Measurements from ENCODE around the gene MED9.
"Not testable (repeated sequence)": the region's sequence is repeated elsewhere in the genome, so short reads cannot be mapped to it uniquely, and the experiment has no call there.

Gene MED9

GRCh38 chr17:17454276-17454675 is 22.5 kb upstream of the MED9 start:
- H3K4me3 ChIP-seq (ENCODE audit: low read depth, low read length): no peak overlapping the region
- in situ Hi-C loops (cut with HindIII; ENCODE audit: low sequenced_read_pairs): no loop called here
- TF ChIP-seq CTCF (IDR thresholded peaks at IDR 0.05; ENCODE audit: low read depth, low read length): no peak
- no peak for DNase-seq (ENCODE audit: low read depth, low spot score)

- H3K4me3 ChIP-seq (ENCODE audit: low read depth, low read length); DNase-seq (ENCODE audit: low read depth, low spot score); in situ Hi-C loops (cut with HindIII; ENCODE audit: low sequenced_read_pairs): not testable (repeated sequence)
Measured at GRCh38 chr17:17454700-17455099, 22.1 kb upstream of the MED9 start.

- no peak for DNase-seq (ENCODE audit: low read depth, low spot score)
- TF ChIP-seq CTCF (IDR thresholded peaks at IDR 0.05; ENCODE audit: low read depth, low read length): no peak
- in situ Hi-C loops (cut with HindIII; ENCODE audit: low sequenced_read_pairs): no loop called here
- no peak overlapping the region for H3K4me3 ChIP-seq (ENCODE audit: low read depth, low read length)
Measured at GRCh38 chr17:17455173-17455572, 21.6 kb upstream of the MED9 start.

GRCh38 chr17:17456251-17456650 is 20.5 kb upstream of the MED9 start:
- in situ Hi-C loops (cut with HindIII; ENCODE audit: low sequenced_read_pairs): no loop called here

GRCh38 chr17:17457680-17458079 is 19.1 kb upstream of the MED9 start:
- in situ Hi-C loops (cut with HindIII; ENCODE audit: low sequenced_read_pairs): no loop called here
- DNase-seq (ENCODE audit: low read depth, low spot score): no peak
- no peak for TF ChIP-seq CTCF (IDR thresholded peaks at IDR 0.05; ENCODE audit: low read depth, low read length)
- no peak overlapping the region for H3K4me3 ChIP-seq (ENCODE audit: low read depth, low read length)

More at GRCh38 chr17:17456251-17456650, 20.5 kb upstream of the MED9 start:
- no peak overlapping the region for H3K4me3 ChIP-seq (ENCODE audit: low read depth, low read length)
- TF ChIP-seq CTCF (IDR thresholded peaks at IDR 0.05; ENCODE audit: low read depth, low read length): no peak
- DNase-seq (ENCODE audit: low read depth, low spot score): no peak

- no peak overlapping the region for H3K4me3 ChIP-seq (ENCODE audit: low read depth, low read length)
- DNase-seq (ENCODE audit: low read depth, low spot score): no peak
- no peak for TF ChIP-seq CTCF (IDR thresholded peaks at IDR 0.05; ENCODE audit: low read depth, low read length)
- in situ Hi-C loops (cut with HindIII; ENCODE audit: low sequenced_read_pairs): no loop called here
Measured at GRCh38 chr17:17460038-17460437, 16.8 kb upstream of the MED9 start.

- no peak for DNase-seq (ENCODE audit: low read depth, low spot score)
- in situ Hi-C loops (cut with HindIII; ENCODE audit: low sequenced_read_pairs): no loop called here
- no peak overlapping the region for H3K4me3 ChIP-seq (ENCODE audit: low read depth, low read length)
- TF ChIP-seq CTCF (IDR thresholded peaks at IDR 0.05; ENCODE audit: low read depth, low read length): no peak
Measured at GRCh38 chr17:17462048-17462824, 14.6 kb upstream of the MED9 start.

Measured in astrocyte of the spinal cord (primary cell).